Upper lobe of left lung (tissue), 4 donors: ENCODE measurements around the gene STRADB.

Experiments used
- CTCF ChIP-seq, 6 experiments: fragments of 450-650 bp in 4 of 6; fragments of 200-600 bp in 2 of 6; sonication (generic) in 2 of 6; IDR thresholded peaks; one replicate each; pipeline ENCODE4 v1.5.1; 2016 to 2019; ENCODE audit warnings: antibody characterized with exemption in 6 of 6
- EP300 ChIP-seq, 4 donors: sonication (generic); formaldehyde crosslinking; IDR thresholded peaks; one replicate each; pipeline ENCODE4 v1.5.1; 2017; ENCODE audit warnings: antibody characterized with exemption in 4 of 4, control low read depth in 2 of 4
- POLR2A ChIP-seq, 4 donors: fragments of 450-650 bp; IDR thresholded peaks; one replicate each; pipeline ENCODE4 v1.5.1; 2016 to 2017; ENCODE audit warnings: antibody characterized with exemption in 4 of 4, mild to moderate bottlenecking in 2 of 4
- POLR2AphosphoS5 ChIP-seq, 2 donors: sonication (generic); formaldehyde crosslinking; IDR thresholded peaks; one replicate each; pipeline ENCODE4 v1.5.1; 2017; ENCODE audit warnings: antibody characterized with exemption in 2 of 2

GRCh38 chr2:201425952-201426351, 25.6 kb upstream of the STRADB start:
- TF ChIP-seq CTCF (IDR thresholded peaks at IDR 0.05) (no peak), POLR2A (IDR thresholded peaks at IDR 0.05) (no peak), POLR2AphosphoS5 (IDR thresholded peaks at IDR 0.05) (no peak), EP300 (IDR thresholded peaks at IDR 0.05) (no peak)
